ENCODE measurements around the gene UNC13B.

GRCh38 chr9:35193762-35194161, 32.0 kb downstream of the UNC13B start:
- TF ChIP-seq CTCF (IDR thresholded peaks at IDR 0.05) (no peak), JUN (CRISPR knock-in tag; IDR thresholded peaks at IDR 0.05) (no peak)
